ENCODE measurements around the gene EXOC3L1. TPM values are rescaled to one million over a fixed set of nuclear protein-coding genes. Genes with fewer than 3 reads are reported as not detected.

EXOC3L1 gene
- total RNA-seq, 1 experiment from 2014 or later: not detected

- ATAC-seq (no peak), DNase-seq (no peak)
- intact Hi-C loops (cut with micrococcal nuclease): no loop called here
- TF ChIP-seq EZH2phosphoT487 (IDR thresholded peaks at IDR 0.05; ENCODE audit: borderline replicate concordance, low read length) (no peak), CTCF (conservative IDR thresholded peaks at IDR 0.05; ENCODE audit: low read depth, low read length) (peak; percentile 38; the same call in 1 of the 2 replicates), EZH2 (IDR thresholded peaks at IDR 0.05; ENCODE audit: low read length, unreplicated experiment) (no peak)
- no peak overlapping the region for H3K27ac ChIP-seq (ENCODE audit: low read length)
- H3K27me3 ChIP-seq (ENCODE audit: low read length): no peaks in the 10 kb centered on the region
- H3K9ac ChIP-seq (ENCODE audit: low read length): no peak overlapping the region
- no peak overlapping the region for H2AFZ ChIP-seq (ENCODE audit: low read length)
- H3K9me2 ChIP-seq (replicated peaks; ENCODE audit: low read length): no peaks in the 10 kb centered on the region
- no TSS peak for BruUV-seq (replicated peaks)
- no peaks in the 10 kb centered on the region for H3K36me3 ChIP-seq (ENCODE audit: low read depth, low read length)
- CTCF ChIA-PET: no interaction called here
- no peaks in the 10 kb centered on the region for H3K9me3 ChIP-seq (ENCODE audit: low read length)
- no peaks in the 10 kb centered on the region for H4K20me1 ChIP-seq (ENCODE audit: low read length)
- H3K4me2 ChIP-seq (ENCODE audit: low read length): no peak overlapping the region
- H3K79me2 ChIP-seq (ENCODE audit: low read length): peaks cover 38% of the 10 kb centered on the region
- H3F3A ChIP-seq (ENCODE audit: low read length, unreplicated experiment): no peaks in the 10 kb centered on the region
- POLR2A ChIA-PET (ENCODE audit: unreplicated experiment): no interaction called here
- no peak overlapping the region for H3K4me3 ChIP-seq (ENCODE audit: low read length)
- peaks cover 44% of the 10 kb centered on the region for H3K4me1 ChIP-seq (ENCODE audit: insufficient read depth, low read length)
Measured at GRCh38 chr16:67179421-67180080, 10.4 kb downstream of the EXOC3L1 start.

GRCh38 chr16:67177743-67178699 is 11.9 kb downstream of the EXOC3L1 start:
- Histone ChIP-seq H4K20me1 (ENCODE audit: low read length) (no peaks in the 10 kb centered on the region), H3K4me1 (ENCODE audit: insufficient read depth, low read length) (peaks cover 50% of the 10 kb centered on the region), H3K27ac (ENCODE audit: low read length) (0 out of 2 replicates have a peak overlapping the region, but pooled peaks have one; percentile 39), H3K9ac (ENCODE audit: low read length) (peak overlapping the region; percentile 27; the same call in 1 of the 2 replicates), H3K36me3 (ENCODE audit: low read depth, low read length) (no peaks in the 10 kb centered on the region), H2AFZ (ENCODE audit: low read length) (peak overlapping the region; percentile 59; the same call in 1 of the 2 replicates), H3K9me2 (replicated peaks; ENCODE audit: low read length) (no peaks in the 10 kb centered on the region), H3K4me3 (ENCODE audit: low read length) (peak overlapping the region; percentile 66), H3K79me2 (ENCODE audit: low read length) (peaks cover 37% of the 10 kb centered on the region), H3K4me2 (ENCODE audit: low read length) (peak overlapping the region; percentile 87), H3K27me3 (ENCODE audit: low read length) (no peaks in the 10 kb centered on the region), H3F3A (ENCODE audit: low read length, unreplicated experiment) (no peaks in the 10 kb centered on the region), H3K9me3 (ENCODE audit: low read length) (no peaks in the 10 kb centered on the region)
- ChIA-PET CTCF (interaction anchor here (0.7 kb wide), 1 partner anchor 224 kb away, joined by 12 read pairs; no protein-coding TSS in a partner anchor), POLR2A (ENCODE audit: unreplicated experiment) (no interaction called here)
- no peak for TF ChIP-seq EZH2 (IDR thresholded peaks at IDR 0.05; ENCODE audit: low read length, unreplicated experiment)
- TF ChIP-seq EZH2phosphoT487 (IDR thresholded peaks at IDR 0.05; ENCODE audit: borderline replicate concordance, low read length): peak; percentile 69; the same call in 1 of the 2 replicates
- TF ChIP-seq CTCF (conservative IDR thresholded peaks at IDR 0.05; ENCODE audit: low read depth, low read length): no peak
- intact Hi-C loops (cut with micrococcal nuclease): no loop called here
- DNase-seq (peak; percentile 86), ATAC-seq (peak; percentile 42)
- no TSS peak for BruUV-seq (replicated peaks)
